Ovary (tissue), 9 donors: ENCODE results near the gene PCGF1. TPM values are rescaled to one million over a fixed set of nuclear protein-coding genes. Genes with fewer than 3 reads are reported as not detected.

ENCODE experiments used
- DNase-seq, 5 donors: peaks; one replicate each; pipeline ENCODE4 v3.0.0-alpha.2; 2019 to 2020
- H3K27ac ChIP-seq, 2 donors: fragments of 200-600 bp; one replicate each; pipeline versions ENCODE4 v1.5.1 to v1.8.0; 2019 to 2022
- H3K27me3 ChIP-seq: fragments of 200-600 bp; one replicate; pipeline ENCODE4 v1.8.0; 2022
- H3K36me3 ChIP-seq: fragments of 200-600 bp; sonication (generic); one replicate; pipeline ENCODE4 v1.5.1; 2019
- H3K4me1 ChIP-seq: one replicate; pipeline ENCODE4 v1.8.1; 2013; ENCODE audit warnings: mild to moderate bottlenecking, moderate library complexity; ENCODE audit not compliant: insufficient read depth
- H3K4me3 ChIP-seq: fragments of 200-600 bp; sonication (generic); one replicate; pipeline ENCODE4 v1.5.1; 2017
- H3K9me3 ChIP-seq, 2 donors: fragments of 200-600 bp in 1 of 2; sonication (generic) in 1 of 2; one replicate each; pipeline versions ENCODE4 v1.5.1 to v1.8.1; 2013 to 2019; ENCODE audit warnings: mild to moderate bottlenecking in 1 of 2, moderate library complexity in 1 of 2
- EP300 ChIP-seq: sonication (generic); formaldehyde crosslinking; IDR thresholded peaks from one replicate; pipeline ENCODE4 v1.6.1; 2017; ENCODE audit warnings: antibody characterized with exemption
- POLR2A ChIP-seq: fragments of 450-650 bp; IDR thresholded peaks from one replicate; pipeline ENCODE4 v1.6.1; 2017; ENCODE audit warnings: antibody characterized with exemption, mild to moderate bottlenecking, moderate library complexity
- WGBS, 3 donors: extraction: QIAGEN DNeasy Blood & Tissue Kit in 1 of 3; methylation state at CpG; one replicate each; pipeline versions ENCODE4 v1.1.5 to v1.1.7; 2013 to 2017; 5-methylcytosine and 5-hydroxymethylcytosine counted together
- intact Hi-C, 4 donors: fragments of 100-400 bp; cut with DNase I; formaldehyde crosslinking; loops; one replicate each; pipeline versions ENCODE4 v1.11.0 to v1.15.1; 2022 to 2023
- polyA plus RNA-seq, 2 donors: library from polyadenylated mRNA; stranded (reverse); fragments of 200-250 nt in 1 of 2; fragments of 350-450 nt in 1 of 2; fragmentation: Illumina TruSeq in 1 of 2; extraction: RNeasy Lipid Tissue Mini Kit (QIAGEN cat#74804) in 1 of 2; gene quantifications; one replicate each; pipeline ENCODE4 v1.2.3, GENCODE V29; 2013 to 2014
- total RNA-seq, 7 donors: library from RNA; depleted of rRNA in 2 of 7; stranded (reverse); fragments of >200 nt in 2 of 7; fragmentation: NEBNext Ultra II Directional in 3 of 7; extraction: Animal tissue kit (Norgen Biotek cat#: 25700) in 3 of 7; gene quantifications; one replicate each; pipeline versions ENCODE4 v1.1.0 to v1.2.4, GENCODE V29; 2016 to 2023
- TF ChIP-seq, protein P1 (sequence below), 3 donors: fragments of 450-650 bp in 2 of 3; fragments of 200-600 bp in 1 of 3; IDR thresholded peaks; one replicate each; pipeline versions ENCODE4 v1.5.1 to v1.8.0; 2016 to 2022; ENCODE audit warnings: antibody characterized with exemption in 3 of 3, mild to moderate bottlenecking in 1 of 3
- donor health status: DM: no; HTN: no; CAD: no; lungs with moderate emphysema.
- donor health status: DM: no; HTN: no; CAD: no.
- donor health status: Bipolar disorder and iron deficiency.
- donor health status: DM: yes; HTN: yes; CAD: no.
- donor health status: DM: no; HTN: no; CAD: no.
- donor health status: DM: yes; HTN: yes; CAD: no.

The PCGF1 gene
- total and polyA plus RNA-seq, 9 donors, result 9.3 to 24.3 (median 13.8) TPM

DNA sequence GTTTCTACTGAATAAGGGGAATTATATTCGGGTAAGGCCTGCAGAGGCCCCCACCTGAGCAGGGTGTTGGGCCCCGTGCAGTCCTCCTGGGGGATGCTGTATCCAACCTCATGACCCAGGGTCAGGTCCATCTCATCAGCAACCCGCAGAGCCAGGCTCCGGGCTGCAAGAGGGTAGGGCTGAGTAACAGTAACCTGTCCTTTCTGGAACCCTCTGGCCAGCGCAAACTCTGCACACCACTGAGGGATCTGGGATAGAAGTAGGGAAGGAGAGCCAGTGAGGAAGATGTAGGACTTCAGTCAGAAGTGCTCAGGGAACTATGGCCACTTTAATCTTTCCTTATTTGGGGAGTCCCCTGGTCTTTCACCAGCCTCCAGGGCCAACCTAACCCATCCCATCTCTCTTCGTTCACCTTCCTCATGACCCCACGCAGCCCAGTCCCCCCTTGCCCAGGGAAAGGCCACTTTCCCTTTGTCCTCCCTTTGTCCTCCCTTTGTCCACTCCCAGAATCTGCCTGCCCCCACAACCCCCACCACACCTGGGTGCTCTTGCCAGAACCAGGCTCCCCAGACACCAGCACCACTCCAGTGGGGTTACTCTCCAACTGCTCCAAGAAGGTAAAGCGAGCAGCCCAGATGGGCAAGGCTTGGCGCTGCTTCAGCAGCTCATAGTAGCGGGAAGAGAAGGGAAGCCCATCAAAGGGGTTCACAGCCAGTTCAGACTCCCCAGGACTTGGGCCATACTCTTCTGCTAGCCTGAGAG lies 17.6 kb upstream of the PCGF1 start:
- H3K27me3 ChIP-seq, result no peaks in the 10 kb centered on the region
- TF ChIP-seq POLR2A (no peak), EP300 (no peak)
- TF ChIP-seq, protein P1, sequence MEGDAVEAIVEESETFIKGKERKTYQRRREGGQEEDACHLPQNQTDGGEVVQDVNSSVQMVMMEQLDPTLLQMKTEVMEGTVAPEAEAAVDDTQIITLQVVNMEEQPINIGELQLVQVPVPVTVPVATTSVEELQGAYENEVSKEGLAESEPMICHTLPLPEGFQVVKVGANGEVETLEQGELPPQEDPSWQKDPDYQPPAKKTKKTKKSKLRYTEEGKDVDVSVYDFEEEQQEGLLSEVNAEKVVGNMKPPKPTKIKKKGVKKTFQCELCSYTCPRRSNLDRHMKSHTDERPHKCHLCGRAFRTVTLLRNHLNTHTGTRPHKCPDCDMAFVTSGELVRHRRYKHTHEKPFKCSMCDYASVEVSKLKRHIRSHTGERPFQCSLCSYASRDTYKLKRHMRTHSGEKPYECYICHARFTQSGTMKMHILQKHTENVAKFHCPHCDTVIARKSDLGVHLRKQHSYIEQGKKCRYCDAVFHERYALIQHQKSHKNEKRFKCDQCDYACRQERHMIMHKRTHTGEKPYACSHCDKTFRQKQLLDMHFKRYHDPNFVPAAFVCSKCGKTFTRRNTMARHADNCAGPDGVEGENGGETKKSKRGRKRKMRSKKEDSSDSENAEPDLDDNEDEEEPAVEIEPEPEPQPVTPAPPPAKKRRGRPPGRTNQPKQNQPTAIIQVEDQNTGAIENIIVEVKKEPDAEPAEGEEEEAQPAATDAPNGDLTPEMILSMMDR (IDR thresholded peaks at IDR 0.05), result no peak
- intact Hi-C loops, result no loop called here
- H3K36me3 ChIP-seq, result no peaks in the 10 kb centered on the region
- DNase-seq, result peak in 1 of 5 donors; percentile 22
- no peak overlapping the region for H3K27ac ChIP-seq
- H3K4me1 ChIP-seq, result peaks cover 6% of the 10 kb centered on the region
- WGBS, 3 donors, result 82 to 89% (median 86%) methylated on average over 10 of the region's 10 CpGs
- H3K4me3 ChIP-seq, result no peak overlapping the region
- H3K9me3 ChIP-seq, result no peaks in the 10 kb centered on the region

DNA sequence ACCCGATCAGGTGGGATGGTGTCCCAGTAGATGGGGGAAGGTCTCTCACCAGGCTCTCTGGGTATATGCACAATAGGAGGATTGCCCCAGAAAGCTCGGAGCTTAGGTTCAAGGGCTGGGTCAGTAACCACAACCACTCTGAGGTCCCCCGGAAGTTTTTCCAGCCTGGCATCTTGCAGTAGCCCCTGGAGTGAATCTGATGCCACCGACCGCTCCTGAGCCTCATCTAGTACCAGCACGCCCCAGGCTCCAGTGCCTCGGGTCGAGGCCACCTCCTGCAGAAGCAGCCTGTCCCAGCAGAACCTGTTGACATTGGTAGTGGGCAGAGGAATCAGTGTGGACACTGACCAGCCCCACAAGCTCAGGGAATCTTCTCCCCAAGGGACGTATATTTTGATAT lies 16.5 kb upstream of the PCGF1 start:
- H3K4me1 ChIP-seq, result peaks cover 6% of the 10 kb centered on the region
- DNase-seq, result no peak
- H3K9me3 ChIP-seq, result no peaks in the 10 kb centered on the region
- no peaks in the 10 kb centered on the region for H3K36me3 ChIP-seq
- H3K27me3 ChIP-seq, result no peaks in the 10 kb centered on the region
- 76 to 80% (median 77%) methylated on average over 9 of the region's 9 CpGs for WGBS, 3 donors
- intact Hi-C loops, result no loop called here
- no peak overlapping the region for H3K27ac ChIP-seq
- TF ChIP-seq, protein P1 (IDR thresholded peaks at IDR 0.05), result no peak
- no peak for TF ChIP-seq EP300
- no peak for TF ChIP-seq POLR2A
- H3K4me3 ChIP-seq, result no peak overlapping the region

DNA sequence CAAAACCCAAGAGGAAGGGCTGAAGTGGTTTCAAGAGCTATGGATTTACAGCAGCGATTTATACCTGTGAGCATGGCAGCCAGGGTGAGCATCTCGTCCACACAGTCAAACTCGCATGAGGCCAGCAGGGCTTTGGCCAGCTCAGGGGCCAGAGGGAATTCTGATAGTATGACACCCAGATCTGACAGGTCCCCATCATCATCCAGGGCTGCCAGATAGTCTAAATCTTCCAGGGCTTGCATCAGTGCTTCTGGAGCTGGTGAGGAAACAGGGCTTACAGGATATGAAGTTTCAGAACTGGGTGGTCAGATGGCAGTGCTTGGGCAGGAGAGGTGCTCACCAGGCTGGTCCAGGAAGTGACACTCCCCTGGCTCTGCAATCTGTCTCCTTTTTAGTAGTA lies 15.0 kb upstream of the PCGF1 start:
- no peaks in the 10 kb centered on the region for H3K4me1 ChIP-seq
- H3K27ac ChIP-seq, result no peak overlapping the region
- H3K36me3 ChIP-seq, result no peaks in the 10 kb centered on the region
- 67 to 76% (median 69%) methylated on average over 3 of the region's 3 CpGs for WGBS, 3 donors
- H3K9me3 ChIP-seq, result no peaks in the 10 kb centered on the region
- no peak overlapping the region for H3K4me3 ChIP-seq
- no peak for DNase-seq
- intact Hi-C loops, result no loop called here
- TF ChIP-seq, protein P1 (IDR thresholded peaks at IDR 0.05), result no peak
- H3K27me3 ChIP-seq, result no peaks in the 10 kb centered on the region

DNA sequence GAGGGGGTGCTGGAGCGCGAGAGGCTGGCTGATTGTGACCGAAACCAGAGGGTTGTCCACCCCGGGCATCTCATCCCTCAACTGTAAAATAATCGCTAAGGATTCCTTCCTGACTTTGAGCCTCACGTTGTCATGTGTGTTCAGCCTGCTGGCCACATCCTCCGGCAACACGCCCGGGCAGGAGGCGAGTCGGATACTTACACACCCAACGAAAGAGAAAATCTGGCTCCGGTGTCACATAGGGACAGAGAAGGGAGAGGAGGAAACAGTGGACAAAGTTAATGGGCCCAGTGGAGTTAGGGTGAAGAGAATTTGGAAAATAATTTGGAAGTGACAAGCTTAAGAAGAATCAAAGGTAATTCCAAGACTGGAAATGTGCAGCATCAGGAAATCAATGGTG lies 9.2 kb upstream of the PCGF1 start:
- 52 to 63% (median 61%) methylated on average over 13 of the region's 13 CpGs for WGBS, 3 donors
- peaks cover 3% of the 10 kb centered on the region for H3K4me1 ChIP-seq
- no peak overlapping the region for H3K4me3 ChIP-seq
- intact Hi-C loops, result no loop called here
- H3K36me3 ChIP-seq, result no peaks in the 10 kb centered on the region
- no peaks in the 10 kb centered on the region for H3K9me3 ChIP-seq
- peaks cover 18% of the 10 kb centered on the region for H3K27me3 ChIP-seq
- no peak overlapping the region for H3K27ac ChIP-seq
- no peak for DNase-seq
- no peak for TF ChIP-seq POLR2A
- no peak for TF ChIP-seq EP300
- TF ChIP-seq, protein P1 (IDR thresholded peaks at IDR 0.05), result no peak
